Fibroblast of pulmonary artery (primary cell): ENCODE measurements around the gene MIA.
A peak's percentile ranks its signal among the peaks of the same experiment; 100 is the strongest.
"Not testable (repeated sequence)": the region's sequence is repeated elsewhere in the genome, so short reads cannot be mapped to it uniquely, and the experiment has no call there.

Experiments
- DNase-seq: peaks from one replicate; pipeline ENCODE4 v3.0.0-alpha.2; 2010; ENCODE audit warnings: low read depth
- H3K4me3 ChIP-seq: replicated peaks from 2 replicates; pipeline ENCODE4 v1.5.1; 2011; ENCODE audit warnings: low read depth, mild to moderate bottlenecking, control low read depth, low read length, moderate library complexity
- CTCF ChIP-seq: IDR thresholded peaks from 2 replicates; pipeline ENCODE4 v1.5.1; 2011; ENCODE audit warnings: mild to moderate bottlenecking, control low read depth, low read length, inconsistent platforms; ENCODE audit errors: missing control alignments

The MIA gene

GRCh38 chr19:40808497-40808896 is 33.2 kb downstream of the MIA start:
- DNase-seq, result no peak
- TF ChIP-seq CTCF, result no peak
- H3K4me3 ChIP-seq, result no peak overlapping the region

- H3K4me3 ChIP-seq, result no peak overlapping the region
Observed at GRCh38 chr19:40809358-40810086, 34.2 kb downstream of the MIA start.

GRCh38 chr19:40810160-40810559 is 34.8 kb downstream of the MIA start:
- peak overlapping the region; percentile 46 for H3K4me3 ChIP-seq
- TF ChIP-seq CTCF, result no peak
- DNase-seq, result no peak

More at GRCh38 chr19:40809358-40810086, 34.2 kb downstream of the MIA start:
- TF ChIP-seq CTCF, result no peak
- DNase-seq, result no peak

GRCh38 chr19:40810649-40811408 is 35.5 kb downstream of the MIA start:
- H3K4me3 ChIP-seq, result peak overlapping the region; percentile 46

GRCh38 chr19:40811478-40812341 is 36.4 kb downstream of the MIA start:
- TF ChIP-seq CTCF, result no peak
- DNase-seq, result no peak
- peak overlapping the region; percentile 46 for H3K4me3 ChIP-seq

More at GRCh38 chr19:40810649-40811408, 35.5 kb downstream of the MIA start:
- peak; percentile 84 for DNase-seq

- not testable (repeated sequence) for DNase-seq, H3K4me3 ChIP-seq
Observed at GRCh38 chr19:40812571-40812970, 37.2 kb downstream of the MIA start.

GRCh38 chr19:40813182-40813581 is 37.9 kb downstream of the MIA start:
- peak; percentile 54 for DNase-seq
- H3K4me3 ChIP-seq, result no peak overlapping the region
- TF ChIP-seq CTCF, result no peak
